ENCODE results near the gene ROBO3.

ROBO3 gene

DNA sequence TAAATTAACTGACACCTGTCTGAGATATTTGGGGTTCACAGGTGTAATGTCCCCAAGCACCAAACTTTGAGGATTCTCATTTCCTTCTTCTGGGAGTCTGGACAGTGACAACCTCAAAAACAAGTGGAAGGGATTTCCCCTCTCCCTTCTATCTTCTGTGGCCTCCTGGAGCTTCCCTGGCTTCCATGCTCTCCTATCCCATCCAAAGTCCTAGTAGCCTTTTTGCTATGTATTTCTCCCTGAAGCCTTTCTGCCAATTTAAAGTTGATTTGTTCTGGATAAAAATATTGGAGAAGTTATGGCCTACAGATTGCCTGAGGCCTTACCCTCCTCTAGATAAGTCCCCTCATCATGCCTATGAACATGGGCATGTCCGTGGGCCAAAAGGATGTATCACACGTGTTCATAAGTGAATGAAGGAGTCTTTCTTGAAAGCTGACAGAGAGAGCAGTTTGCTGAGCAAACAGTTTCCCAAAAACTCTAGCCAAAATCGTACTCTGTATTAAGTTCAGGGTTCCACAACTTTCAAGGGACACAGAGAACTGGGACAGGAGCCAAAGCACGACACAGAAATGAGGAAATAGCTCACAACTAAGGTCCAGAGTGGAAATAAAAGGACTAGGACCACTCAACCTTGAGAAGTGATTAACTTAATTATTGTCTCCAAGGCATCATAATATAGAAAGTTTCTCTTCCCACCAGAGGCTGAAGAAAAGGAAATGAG lies 63.9 kb downstream of the ROBO3 start:
- DNase-seq = no peak

DNA sequence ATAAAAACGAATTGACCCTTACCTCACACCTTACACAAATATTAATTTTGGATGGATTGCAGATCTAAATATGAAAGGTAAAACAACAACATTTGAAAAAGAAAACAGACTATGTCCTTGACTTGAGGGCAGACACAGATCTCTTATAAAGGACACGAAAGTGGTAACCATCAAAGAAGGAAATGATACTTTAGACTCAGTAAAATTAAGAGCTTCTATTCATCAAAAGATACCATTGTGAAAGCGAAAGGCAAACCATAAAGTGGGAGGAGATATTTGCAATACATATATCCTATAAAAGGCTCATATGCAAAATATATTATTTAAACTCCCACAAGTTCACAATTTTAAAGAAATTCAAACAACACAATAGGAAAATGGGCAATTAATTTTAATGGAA lies 65.6 kb downstream of the ROBO3 start:
- no peak for DNase-seq

Data from NCI-H2171 treated with DMSO at 0.1 percent for 48 hours (cell line).